Mesothelial cell of epicardium (in vitro differentiated cells): ENCODE data around the gene SGMS1. TPM values are rescaled to one million over a fixed set of nuclear protein-coding genes. Genes with fewer than 3 reads are reported as not detected.

ENCODE experiments used
- DNase-seq, 2 experiments: peaks; one replicate each; pipeline ENCODE4 v3.0.0; 2021; ENCODE audit warnings: low spot score in 2 of 2; ENCODE audit not compliant: unreplicated experiment in 2 of 2
- H3K27ac Mint-ChIP-seq: 2 replicates; pipeline ENCODE4 v1.8.0; 2021; ENCODE audit warnings: mixed read lengths
- H3K27me3 Mint-ChIP-seq: 2 replicates; pipeline ENCODE4 v1.8.0; 2021; ENCODE audit warnings: low read depth, mixed read lengths
- H3K36me3 Mint-ChIP-seq: 2 replicates; pipeline ENCODE4 v1.8.0; 2021; ENCODE audit warnings: mixed read lengths
- H3K4me1 Mint-ChIP-seq: 2 replicates; pipeline ENCODE4 v1.8.0; 2021; ENCODE audit warnings: mixed read lengths
- H3K4me3 Mint-ChIP-seq: 2 replicates; pipeline ENCODE4 v1.8.0; 2021; ENCODE audit warnings: mild to moderate bottlenecking, moderate library complexity, mixed read lengths
- H3K9me3 Mint-ChIP-seq: 2 replicates; pipeline ENCODE4 v1.8.0; 2021; ENCODE audit warnings: mixed read lengths
- CTCF ChIP-seq: fragments of 200-600 bp; sonication (generic); IDR thresholded peaks from one replicate; pipeline ENCODE4 v1.5.0; 2021; ENCODE audit warnings: antibody characterized with exemption; ENCODE audit not compliant: unreplicated experiment
- total RNA-seq: library from RNA; stranded (reverse); gene quantifications from 3 replicates; pipeline ENCODE4 v1.2.1, GENCODE V29; 2021

The SGMS1 gene
- total RNA-seq, 1 donor from 2014 or later: 14.9 TPM

DNA sequence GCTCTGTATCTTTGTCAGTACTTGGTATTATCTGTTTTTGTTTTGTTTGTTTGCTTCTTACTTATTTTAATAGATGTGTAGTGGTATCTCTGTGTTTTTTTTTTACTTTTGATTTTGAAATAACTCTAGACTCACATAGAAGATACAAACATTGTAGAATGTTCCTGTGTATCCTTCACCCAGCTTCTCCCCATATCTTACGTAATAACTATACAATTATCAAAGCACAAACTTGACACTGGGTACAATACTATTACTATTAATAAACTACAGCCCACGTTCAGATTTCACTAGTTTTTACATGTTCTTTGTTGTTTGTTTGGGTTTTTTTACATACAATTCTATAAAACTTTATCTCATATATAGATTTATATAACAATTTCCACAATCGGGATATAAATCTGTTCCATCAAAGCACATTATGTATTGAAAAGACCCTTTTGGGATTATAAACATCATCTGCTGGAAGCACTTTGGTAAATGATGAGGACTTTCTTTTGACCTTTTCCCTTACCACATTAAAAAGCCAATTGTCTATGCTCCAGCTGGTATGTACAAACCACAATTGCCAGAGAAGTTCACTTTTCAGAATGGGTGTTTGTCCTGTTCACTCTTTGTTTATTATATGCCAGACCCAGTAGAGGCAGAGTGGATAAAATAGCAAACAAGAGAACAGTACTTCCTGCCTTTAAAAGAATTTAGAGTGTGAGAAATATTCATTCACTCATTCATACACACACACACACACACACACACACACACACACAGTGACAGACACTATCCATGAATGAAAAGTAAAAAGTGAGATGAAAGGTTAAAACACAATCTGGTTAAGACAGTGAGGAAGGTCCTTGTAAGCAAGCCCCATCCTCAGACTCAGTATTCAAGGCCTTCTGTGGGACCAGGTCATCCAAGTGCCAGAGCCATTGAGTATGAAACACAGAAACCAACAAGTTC is 113.0 kb downstream of the SGMS1 start:
- no peaks in the 10 kb centered on the region for H3K27me3 Mint-ChIP-seq
- TF ChIP-seq CTCF: no peak
- no peaks in the 10 kb centered on the region for H3K9me3 Mint-ChIP-seq
- H3K4me1 Mint-ChIP-seq: peaks cover 10% of the 10 kb centered on the region
- H3K36me3 Mint-ChIP-seq: no peaks in the 10 kb centered on the region
- no peak for DNase-seq
- no peak overlapping the region for H3K27ac Mint-ChIP-seq
- H3K4me3 Mint-ChIP-seq: no peak overlapping the region

DNA sequence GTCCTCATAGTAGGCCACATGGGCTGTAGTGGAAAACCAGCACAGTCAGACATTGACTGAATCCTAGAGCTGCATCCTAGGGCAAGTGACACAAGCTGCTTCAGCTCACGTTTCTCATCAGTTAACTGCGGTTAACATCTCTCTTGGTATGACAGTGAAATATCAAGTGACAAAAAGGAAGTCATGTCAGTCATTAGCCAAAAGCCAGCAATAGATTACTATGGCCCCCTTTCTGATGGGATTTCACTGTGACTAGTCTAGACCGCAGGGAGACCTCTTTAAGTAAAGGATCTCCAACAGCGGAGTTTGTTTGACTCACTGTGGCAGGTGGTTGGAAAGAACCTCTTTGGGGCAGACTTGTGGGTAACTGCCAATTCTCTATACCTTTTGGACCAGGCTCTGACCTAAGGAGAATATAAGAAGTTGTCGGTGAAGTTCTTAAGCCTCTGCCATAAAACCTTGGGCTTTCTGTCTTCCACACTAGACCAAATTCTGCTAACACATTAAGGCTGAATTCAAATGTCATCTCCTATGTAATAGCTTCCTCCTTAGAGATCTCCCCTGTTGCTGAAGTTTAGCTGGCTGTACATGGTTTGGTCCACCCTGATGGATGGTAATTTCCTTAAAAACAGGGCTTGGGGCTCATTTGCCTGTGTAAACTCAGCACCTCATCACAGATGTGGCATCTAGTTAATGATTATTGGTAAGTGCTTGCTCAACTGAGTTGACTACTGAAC is 115.3 kb downstream of the SGMS1 start:
- H3K27me3 Mint-ChIP-seq: no peaks in the 10 kb centered on the region
- no peaks in the 10 kb centered on the region for H3K36me3 Mint-ChIP-seq
- no peaks in the 10 kb centered on the region for H3K9me3 Mint-ChIP-seq
- DNase-seq: no peak
- peaks cover 10% of the 10 kb centered on the region for H3K4me1 Mint-ChIP-seq
- H3K4me3 Mint-ChIP-seq: no peak overlapping the region
- no peak for TF ChIP-seq CTCF
- no peak overlapping the region for H3K27ac Mint-ChIP-seq

DNA sequence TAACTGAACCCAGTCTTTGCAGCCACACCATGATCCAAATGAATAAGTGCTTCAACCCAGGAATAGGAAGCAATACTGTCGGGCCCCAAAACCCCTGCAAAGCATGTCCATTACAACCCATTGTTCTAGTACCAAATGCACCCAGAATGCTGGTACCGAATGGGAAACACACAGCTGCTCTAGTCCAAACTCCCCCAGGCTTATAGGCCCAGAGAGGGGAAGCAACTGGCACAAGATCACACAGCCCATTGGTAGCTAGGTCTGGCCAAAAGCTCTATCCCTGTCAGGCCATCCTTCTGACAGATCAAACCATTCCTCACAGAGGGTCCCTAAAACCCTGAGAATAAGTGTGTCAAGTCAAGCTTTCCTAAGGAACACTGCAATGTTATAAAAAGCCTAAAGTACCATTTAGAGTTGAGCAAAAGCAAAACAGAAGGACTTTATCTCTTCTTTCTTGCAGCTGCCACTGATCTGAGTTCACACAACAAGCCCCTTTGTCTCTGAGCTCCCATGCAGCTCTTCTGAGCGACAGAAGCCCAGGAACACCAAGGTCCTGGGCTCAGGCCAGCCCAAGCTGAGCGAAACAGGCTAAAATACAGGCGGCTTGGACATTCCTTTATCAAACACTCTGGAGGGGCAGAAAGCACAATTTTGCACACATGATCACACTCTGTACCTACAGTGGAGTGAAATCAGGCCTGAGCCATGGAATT is 116.7 kb downstream of the SGMS1 start:
- H3K36me3 Mint-ChIP-seq: no peaks in the 10 kb centered on the region
- H3K4me1 Mint-ChIP-seq: peaks cover 8% of the 10 kb centered on the region
- no peak for TF ChIP-seq CTCF
- DNase-seq: no peak
- no peak overlapping the region for H3K27ac Mint-ChIP-seq
- no peak overlapping the region for H3K4me3 Mint-ChIP-seq
- H3K27me3 Mint-ChIP-seq: no peaks in the 10 kb centered on the region
- no peaks in the 10 kb centered on the region for H3K9me3 Mint-ChIP-seq

DNA sequence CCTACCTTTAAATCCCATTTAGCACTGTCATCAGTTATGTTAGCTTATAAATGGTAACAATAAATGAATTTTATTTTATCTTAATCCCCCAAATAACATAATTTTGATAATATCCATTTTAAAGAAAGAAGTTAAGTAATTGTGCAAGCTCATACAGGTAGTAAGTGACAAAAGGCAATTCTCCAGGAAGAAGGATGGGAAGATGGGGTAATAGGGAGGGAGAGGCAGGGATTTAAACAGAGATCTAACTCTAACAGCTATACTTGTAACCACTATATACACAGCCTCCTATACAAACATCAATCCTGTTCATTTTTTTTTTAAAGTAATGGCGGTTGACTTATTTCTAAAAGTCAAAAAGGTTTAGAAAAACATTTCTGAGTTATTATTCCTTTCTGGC is 119.4 kb downstream of the SGMS1 start:
- peaks cover 4% of the 10 kb centered on the region for H3K4me1 Mint-ChIP-seq
- H3K36me3 Mint-ChIP-seq: no peaks in the 10 kb centered on the region

More for the DNA sequence above, 119.4 kb downstream of the SGMS1 start:
- Mint-ChIP-seq H3K9me3 (no peaks in the 10 kb centered on the region), H3K27me3 (no peaks in the 10 kb centered on the region), H3K4me3 (no peak overlapping the region), H3K27ac (no peak overlapping the region)
- no peak for TF ChIP-seq CTCF
- DNase-seq: no peak
